Activated CD4-positive, CD25-positive, alpha-beta regulatory T cell treated with anti-CD3 and anti-CD28 coated beads, Interleukin-2, amount 50 U/mL, for 72 hours (primary cell): ENCODE data around the gene EPHB2.

Experiments used
- DNase-seq: peaks from one replicate; pipeline ENCODE4 v3.0.0; 2021

Gene EPHB2

DNA sequence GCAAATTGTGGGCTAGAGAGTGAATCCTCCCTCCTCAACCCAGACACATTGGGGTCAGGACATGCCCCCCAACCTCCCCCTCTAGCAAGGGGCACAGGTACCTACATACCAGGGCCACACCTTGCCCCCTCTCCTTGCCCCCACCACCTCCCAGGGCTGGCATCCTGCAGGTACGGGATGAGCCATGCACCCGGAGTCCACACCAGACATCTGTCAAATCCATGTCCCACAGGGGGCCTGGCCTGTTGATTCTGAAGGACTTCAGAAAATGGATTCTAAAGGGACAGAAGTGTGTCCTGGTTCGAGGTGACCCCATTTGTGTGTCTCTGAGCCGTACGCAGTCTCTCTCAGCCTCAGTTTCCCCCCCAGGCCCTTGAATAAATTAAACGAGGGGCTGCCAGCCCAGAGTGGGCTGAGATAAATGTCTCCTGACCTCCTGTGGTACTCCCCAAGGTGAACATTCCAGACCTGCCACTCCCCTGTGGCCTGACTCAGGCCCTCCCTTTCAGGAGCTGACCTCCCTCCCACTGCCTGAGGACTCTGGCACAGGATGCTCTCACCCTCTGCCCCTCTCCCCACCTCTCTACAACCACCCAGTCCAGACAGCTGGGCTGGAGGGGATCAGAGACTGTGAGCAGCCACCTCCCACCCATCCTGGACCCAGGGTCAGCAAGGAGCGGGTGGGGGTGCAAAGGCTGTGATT is 94.5 kb downstream of the EPHB2 start:
- no peak for DNase-seq

DNA sequence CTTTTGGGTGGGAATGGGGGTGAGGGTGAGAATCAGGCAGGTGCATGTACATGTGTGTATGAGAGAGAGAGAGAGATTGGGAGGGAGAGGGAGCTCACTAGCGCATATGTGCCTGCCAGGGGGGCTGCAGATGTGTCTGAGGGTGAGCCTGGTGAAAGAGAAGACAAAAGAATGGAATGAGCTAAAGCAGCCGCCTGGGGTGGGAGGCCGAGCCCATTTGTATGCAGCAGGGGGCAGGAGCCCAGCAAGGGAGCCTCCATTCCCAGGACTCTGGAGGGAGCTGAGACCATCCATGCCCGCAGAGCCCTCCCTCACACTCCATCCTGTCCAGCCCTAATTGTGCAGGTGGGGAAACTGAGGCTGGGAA is 95.0 kb downstream of the EPHB2 start:
- no peak for DNase-seq

DNA sequence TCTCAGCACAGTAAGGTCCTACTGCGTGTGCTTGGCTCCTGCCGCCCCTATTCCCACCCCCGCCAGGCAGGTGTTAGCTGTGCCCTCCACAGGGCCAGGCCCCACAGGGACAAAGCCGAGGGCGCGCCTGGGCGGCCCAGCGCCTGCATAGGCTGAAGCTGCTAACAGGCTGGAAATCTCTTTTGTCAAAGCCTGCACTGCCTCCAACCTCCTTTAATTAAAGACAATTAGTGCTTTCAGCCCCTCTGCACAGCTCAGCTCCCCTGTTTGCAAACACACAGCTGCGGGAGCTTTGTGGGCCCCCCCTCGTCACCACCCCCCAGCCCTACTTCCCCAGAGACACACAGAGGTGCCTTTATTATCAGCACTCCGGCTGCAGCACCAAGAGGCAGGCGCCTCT is 95.9 kb downstream of the EPHB2 start:
- no peak for DNase-seq

DNA sequence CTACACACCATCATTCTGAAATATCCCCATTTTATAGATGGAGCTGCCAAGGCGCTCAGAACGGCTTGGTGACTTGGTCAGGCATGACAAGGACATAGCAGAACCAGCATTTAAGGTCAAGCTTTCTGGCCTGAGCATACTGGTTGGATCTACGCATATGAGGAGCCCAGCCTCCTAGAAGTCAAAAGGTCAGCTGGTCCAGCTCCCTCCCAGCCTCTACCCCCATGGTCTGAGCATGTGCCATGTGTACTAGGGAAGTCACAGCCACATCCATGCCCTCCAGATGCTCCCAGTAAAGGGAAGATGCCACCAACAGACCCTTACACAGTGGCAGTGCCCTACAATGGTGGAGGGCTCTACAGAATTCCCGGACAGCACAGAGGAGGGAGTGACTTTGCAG is 96.7 kb downstream of the EPHB2 start:
- no peak for DNase-seq

DNA sequence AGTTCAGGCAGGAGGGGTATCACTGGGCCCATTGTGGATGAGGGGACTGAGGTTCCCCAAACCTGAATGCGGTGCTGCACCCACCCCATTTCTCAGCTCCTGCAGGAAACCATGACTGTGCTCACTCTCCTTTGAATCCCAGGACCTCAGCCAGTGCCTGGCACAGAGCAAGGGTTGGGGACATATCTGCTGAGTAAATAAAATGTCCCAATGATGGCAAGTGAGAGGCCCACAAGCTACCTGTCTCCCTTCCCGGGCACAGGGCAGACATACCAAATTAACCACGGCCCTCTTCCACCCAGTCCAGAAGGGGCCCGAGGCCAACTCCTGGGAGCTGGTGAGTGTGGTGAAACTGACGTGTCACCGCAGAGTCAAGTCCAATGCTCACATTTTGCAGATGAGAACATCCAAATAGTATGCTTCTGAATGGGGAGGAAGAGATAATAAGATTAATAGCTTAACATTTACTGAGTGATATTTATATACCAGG is 97.6 kb downstream of the EPHB2 start:
- DNase-seq: no peak

DNA sequence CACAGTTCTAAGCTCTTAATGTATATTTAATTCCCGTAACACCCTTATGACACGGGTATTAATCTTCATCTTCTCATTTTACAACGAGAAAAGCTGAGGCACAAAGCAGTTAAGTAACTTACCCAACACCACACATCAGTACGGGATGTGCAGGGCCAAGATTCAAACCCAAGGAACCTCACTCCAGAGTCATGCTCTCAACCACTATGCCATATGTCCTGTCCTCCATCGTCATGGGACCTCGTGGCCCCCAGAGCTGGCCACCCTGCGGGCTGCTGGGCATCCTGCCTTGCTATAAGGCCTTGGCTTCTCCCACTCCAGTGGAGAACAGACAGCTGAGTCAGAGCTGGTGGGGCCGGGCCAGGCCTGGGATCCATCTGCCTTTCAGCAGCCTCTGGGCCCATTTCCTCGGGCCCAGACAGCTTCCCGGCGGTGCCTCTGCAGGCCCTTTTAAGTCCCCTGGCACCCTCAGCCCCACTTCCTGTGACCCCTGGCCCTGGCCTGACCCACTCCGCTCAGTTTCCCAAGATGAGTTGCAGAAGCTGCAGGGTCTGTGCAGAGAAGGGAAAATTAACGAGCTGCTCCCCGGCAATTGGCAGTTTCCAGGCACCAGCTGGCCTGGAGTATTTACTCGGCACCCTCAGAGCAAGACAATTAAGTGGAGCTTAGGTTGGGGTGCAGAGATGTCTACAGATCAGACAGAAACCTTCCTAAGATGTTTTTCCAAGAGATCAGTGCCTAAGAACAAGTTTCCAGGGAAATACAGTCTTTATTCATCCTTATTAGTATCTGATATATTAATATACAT is 98.2 kb downstream of the EPHB2 start:
- DNase-seq: no peak

DNA sequence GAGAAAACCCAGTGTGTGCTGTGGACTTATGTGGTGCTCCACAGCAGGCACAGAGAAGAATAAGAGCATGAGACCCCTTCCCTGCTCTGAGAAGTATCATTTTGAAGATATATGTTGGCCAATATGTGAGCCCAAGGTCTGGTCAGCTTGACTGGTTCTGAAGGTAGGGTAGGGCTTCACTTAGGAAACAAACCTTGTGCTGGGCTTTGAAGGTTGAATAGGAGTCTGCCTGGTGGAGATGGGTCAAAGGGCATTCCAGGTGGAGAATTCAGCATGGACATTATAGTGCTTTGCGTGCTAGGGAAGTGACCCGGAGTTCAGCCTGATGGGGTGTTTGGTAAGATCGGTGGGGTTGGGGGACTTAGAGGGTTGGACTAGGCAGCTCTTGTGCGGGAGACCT is 99.1 kb downstream of the EPHB2 start:
- no peak for DNase-seq

DNA sequence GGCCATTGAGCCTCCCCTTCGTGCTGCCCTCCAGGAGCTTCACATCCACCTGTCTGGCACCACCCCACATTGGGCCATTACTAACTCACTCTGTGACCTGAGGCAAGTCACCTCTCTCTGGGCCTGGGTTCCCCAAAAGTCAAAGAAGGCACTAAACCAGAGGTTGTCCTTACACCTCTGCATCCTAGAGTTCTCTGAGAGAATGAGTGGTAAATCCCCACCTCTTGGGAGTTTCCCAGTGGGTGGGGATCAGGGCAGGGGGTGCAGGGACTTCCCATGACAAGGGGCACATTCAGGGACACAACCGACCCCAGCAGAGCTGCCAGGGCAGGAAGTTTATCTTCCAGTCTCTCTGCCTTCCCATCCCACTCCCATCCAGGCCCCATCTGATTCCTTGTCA is 99.7 kb downstream of the EPHB2 start:
- no peak for DNase-seq

DNA sequence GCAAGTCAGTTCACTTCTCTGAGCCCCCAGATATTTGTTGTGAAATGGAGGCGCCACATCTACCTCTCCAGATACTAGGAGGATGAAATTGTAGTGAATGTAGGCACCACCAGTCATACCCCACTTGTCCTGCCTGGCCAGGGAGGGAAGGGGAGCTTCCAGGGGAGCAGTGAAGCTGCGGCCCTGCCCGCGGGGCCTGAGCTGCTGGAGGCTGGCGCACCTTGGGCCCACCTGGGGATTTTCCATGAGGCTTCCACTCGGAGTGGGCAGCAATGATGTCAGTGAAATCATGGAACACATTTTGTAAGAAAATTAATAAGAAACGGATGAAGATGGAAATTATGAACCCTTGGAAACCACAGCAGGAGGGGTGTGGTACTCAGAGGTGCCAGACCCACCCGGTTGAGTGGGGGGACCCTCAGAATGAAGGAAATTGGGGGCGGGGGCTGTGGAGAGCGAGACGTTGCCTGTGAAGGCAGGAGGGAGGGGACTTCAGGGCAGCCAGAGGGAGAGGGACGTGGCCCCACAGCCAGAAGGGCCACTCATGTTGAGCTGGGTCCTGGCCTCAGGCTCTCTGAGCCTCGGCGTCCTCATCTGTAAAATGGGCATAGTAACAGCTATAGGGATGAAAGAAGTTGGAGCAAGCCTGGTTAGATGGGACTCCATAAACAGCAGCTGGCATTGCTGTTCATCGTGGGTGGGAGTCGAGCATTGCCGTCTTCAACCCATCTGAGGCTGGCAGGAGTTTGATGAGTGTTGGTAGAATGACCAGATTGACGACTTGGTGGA is 101.6 kb downstream of the EPHB2 start:
- no peak for DNase-seq

DNA sequence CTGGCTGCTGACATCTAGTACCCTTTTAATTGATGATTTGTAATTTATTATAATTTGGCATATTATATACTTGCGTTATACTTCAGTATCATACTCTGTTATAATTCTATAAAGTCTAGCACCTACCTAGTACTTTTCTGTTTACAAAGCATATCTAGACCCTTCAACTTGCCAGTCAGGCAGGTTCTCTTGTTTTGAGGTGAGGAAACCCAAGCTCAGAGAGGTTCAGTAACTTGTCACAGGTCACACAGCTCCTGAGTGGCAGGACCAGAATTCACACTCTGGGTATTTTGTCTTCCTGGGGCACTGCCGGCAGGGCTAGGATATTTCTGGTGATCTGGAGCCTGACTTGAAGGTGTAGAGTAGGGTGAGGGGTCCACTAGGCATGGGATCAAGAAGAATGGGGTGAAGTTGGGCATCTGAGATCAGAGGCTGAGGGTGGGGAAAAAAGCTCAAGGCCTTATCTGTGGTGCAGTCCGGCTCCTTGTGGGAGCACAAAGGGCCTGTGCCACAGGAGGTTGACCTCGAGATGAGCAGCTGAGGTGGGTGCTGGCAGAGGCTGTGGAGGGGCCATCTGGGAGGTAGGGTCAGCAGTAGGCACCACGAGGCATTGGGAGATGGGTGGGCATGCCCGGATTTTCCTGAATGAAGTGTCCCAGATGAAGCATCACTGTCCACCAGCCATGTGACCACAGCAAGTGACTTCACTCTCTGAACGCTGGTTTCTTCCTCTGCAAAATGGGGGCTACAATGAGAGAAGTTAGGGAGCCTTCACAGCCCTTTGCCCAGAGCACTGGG is 102.6 kb downstream of the EPHB2 start:
- DNase-seq: no peak

DNA sequence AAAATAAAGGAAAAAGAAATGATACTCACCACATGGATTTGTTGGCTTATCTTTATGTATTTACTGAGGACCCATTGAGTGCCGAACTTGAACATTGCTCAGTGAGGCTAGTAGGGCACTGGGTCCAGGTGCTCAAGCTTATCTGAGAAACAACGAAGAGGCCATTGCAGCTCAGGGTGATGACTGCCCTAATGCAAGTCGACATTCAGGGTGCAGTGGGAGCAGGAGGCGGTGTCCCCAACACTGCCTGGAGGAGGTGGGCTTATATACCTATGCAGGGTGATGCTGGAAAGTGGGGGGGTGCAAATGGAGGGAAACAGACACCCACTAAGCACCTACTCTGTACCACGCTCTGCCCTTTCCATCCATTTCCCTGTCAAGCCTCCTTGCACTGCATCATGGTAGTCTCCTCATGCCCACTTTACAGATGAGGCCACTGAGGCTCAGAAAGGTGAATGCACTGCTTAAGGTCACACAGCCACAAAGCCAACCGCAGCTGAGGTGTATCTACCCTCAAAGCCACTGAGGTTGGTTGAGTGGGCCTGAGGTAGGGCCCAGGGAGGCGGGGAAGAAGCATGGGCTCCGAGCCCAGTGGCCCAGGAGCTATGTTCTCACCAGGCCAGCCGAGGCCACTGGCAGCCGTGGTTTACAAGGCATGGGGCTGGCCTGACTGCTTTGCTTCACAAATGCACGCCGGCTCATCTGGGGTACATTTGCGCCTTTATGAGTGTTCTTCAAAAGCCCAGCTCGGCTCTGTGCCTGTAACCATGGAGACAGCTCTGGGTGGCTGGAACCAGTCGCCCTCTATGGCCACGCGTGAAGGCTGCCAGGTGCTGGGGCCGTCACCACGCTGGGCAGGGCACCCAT is 103.8 kb downstream of the EPHB2 start:
- no peak for DNase-seq

DNA sequence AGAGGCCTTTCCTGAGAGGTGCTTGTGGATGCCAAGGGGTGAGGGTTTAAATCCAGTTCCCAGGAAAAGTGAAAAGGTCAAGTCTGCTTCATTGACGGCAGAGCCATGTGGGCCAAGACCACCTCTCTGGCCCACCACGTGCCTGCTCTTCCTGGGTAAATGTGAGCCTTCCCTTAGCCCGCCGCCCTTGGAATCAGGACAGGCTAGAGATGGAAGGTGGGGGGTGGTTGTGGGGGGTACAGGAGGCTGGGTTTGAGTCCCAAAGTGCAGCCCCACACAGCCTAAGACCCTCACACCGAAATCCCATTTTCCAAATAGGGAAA is 104.4 kb downstream of the EPHB2 start:
- no peak for DNase-seq

DNA sequence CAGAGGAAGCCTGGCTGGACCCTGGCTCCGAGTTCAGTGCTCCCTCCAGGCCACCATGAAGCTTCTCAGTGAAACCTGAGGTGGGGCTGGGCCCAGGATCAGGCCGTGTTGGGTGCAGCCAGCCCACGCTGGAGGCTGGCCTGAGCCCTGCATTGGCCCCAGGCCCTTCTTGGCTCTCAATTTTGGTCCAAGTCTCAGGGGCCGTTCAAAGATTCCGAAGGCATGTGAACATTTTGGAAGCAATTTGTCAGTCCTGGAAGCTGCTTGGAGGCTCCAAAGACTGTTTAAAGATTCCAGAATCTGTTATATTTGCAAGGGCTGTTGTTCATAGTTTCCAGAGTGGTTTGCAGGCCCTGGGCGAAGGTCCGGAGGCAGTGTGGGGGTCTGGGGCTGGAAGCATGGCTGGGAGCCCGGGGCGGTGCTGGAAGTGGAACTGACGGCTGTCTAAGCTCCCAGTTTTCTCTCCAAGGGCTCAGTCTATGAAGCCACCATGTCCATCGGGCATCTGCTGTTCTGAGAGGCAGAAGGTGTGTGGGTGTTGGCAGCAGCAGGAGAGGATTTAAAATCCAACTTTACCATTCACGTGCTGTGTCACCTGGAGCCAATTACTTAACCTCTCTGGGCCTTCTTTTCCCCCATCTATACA is 104.9 kb downstream of the EPHB2 start:
- no peak for DNase-seq

DNA sequence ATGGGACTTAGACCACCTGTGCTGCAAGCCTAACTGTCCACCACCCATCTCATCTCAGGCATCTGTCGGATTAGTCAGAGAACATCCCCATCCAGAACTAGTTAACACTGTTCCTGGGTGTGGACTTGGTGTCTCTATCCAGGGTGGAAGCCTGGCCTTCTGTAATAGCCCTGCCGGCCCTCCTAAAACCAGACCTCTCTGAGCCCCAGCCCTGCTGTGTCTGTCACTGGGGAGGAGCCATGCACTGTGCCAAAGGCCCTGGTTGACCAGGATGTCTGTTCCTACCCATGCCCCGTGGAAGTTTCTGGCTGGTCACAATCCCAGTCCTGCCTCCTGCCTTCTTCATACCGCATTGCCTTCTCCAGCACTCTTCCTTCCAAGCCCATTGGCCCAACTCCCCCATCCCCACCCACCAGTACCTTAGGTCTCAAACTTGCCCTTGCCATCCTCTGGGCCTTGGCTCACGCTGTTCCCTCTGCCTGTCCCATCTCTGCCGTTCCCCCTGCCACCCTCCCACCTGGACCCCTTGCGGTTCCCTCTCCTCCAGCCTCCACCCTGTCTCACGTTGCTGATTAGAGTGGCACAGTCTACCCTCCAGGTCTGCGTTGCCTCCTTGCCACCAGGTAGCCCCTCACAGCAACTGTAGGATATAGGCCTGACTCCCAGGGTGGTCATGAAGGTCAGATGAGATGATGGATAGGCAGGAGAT is 105.6 kb downstream of the EPHB2 start:
- DNase-seq: no peak

DNA sequence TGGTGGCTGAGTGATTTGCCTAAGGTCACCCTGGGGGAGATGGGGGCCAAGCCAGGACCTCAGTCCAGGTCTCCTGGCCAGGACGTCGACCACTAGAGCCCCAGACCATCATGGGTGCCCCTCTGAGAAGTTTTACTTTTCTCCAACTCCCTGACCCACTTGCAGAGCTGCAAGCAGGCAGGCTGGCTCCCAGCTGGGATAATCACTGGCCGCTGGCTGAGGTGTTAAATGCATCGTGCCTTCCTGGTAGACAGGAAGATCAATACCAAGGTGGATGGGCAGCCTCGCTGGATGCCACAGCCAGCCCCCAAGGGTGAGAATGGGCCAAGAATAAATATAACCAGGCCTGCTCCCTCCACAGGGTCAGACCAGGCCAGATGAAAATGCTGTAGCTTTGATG is 106.2 kb downstream of the EPHB2 start:
- no peak for DNase-seq

DNA sequence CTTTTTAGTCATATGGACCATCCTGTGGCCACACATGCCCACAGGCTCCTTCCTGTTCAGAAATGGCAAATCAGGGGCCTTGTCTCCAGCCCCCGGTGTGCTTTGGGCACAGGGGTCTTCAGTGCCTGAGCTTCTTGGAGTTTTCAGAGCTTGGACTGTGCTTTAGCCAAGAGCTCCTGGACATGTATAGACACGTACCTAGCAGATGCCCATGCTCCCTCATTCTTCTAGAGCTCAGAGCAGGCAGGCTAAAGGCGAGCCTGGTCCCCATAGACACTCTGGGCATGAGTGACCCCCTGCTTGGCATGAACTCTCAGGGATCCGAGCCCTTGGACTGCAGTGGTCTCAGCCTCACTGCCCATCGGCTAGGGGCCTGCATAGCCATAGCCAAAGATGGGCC is 106.8 kb downstream of the EPHB2 start:
- no peak for DNase-seq

DNA sequence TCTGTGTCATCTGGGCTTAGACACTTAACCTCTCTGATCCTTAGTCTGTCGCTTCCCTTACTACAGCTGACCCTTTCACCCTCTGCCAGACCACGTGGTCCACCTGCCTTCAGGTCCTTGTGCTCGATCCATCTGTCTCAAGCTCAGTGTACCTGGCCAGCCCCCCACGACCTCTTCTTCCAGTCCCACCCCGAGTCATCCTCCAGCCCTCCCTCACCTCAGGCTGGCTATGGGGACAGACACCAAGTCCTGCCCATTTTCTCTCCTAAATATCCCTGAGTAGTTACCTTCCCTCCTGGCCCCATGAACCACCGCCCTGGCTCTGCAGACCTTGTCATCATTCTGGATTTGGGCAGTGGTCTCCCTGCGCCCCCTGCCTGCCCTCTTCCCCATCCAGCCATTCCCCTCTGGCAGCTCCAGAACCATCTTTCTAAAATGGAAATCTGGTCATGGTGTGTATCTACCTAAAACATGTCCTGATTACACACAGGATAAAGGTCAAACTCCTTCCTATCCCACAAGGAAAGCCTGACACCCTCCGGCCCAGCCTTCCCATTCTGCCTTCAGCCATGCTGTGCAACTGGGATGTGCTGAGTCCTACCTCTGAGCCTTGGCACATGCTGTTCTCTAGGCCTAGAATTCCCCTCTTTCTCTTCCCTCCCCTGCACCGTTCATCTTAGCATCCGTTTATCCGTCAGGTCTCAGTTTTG is 107.6 kb downstream of the EPHB2 start:
- DNase-seq: no peak

DNA sequence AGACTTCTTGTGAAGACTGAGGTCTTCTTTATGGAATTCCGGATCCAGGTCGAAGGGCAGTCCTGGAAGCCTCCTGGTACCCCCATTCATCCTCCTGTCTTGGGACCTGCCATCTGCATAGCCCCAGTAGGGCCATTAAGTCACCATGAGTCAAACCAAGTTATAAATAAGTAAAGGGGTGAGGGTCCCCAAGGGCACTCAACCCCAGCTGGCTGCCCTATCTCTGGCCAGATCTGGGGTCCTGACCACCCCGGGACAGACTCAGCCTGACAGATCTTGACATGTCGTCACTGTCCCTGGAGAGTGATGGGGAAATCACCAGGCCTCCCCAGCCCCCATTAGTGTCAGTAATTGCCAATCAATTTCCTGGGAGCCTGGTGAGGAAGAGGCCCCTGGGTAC is 108.7 kb downstream of the EPHB2 start:
- DNase-seq: no peak

DNA sequence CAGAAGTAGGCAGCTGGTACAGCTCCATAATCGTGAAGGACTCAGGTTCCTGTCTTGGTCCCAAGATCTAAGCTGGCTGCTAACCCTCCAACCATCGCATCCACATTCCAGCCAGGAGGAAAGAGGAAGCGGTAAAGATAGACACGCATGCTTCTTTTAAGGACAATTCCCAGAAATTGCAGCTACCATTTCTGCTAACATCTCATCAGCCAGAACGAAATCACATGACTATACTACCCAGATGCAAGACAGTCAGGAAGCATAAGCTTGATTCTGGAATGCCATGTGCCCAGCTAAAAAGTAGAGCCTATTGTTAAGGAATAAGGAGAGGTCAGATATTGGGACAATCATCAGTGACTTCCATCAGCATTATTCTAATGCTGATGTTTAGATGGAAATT is 110.4 kb downstream of the EPHB2 start:
- DNase-seq: no peak

DNA sequence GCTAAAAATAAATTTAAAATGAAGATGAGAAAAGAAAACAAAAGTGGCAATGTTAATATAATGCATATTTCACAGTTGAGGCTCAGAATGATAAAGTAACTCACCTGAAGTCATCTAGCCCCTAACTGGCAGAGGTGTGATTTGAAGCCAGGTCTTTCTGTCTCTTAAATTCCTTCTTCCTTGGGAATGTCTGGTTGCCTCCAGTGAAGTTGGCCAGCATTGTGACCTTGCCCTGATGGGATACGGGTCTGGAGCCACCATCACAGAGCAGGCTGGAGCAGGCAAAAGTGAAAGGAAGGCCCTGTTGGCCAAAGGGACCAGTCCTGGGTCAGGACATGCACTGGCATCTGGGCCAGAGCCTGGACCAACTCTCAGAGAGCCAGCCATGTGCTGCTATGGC is 111.7 kb downstream of the EPHB2 start:
- no peak for DNase-seq
